Neutrophil (primary cell): ENCODE results near the gene VWA3A.
A peak's percentile ranks its signal among the peaks of the same experiment; 100 is the strongest.

Experiments used
- H3K27ac ChIP-seq: fragments of 200-600 bp; sonication (generic); 2 replicates; pipeline ENCODE4 v1.5.1; 2016; ENCODE audit warnings: mild to moderate bottlenecking, moderate library complexity
- H3K27me3 ChIP-seq: fragments of 200-600 bp; sonication (generic); 2 replicates; pipeline ENCODE4 v1.6.0; 2016; ENCODE audit warnings: mild to moderate bottlenecking
- H3K36me3 ChIP-seq: fragments of 200-600 bp; sonication (generic); 2 replicates; pipeline ENCODE4 v1.5.1; 2017
- H3K4me1 ChIP-seq, 2 experiments: fragments of 200-600 bp in 1 of 2; sonication (generic) in 1 of 2; 1 replicate in 1 of 2; 2 replicates in 1 of 2; pipeline versions ENCODE4 v1.5.1 to v1.6.1; 2013 to 2016; ENCODE audit warnings: low read depth in 1 of 2, low read length in 1 of 2, mild to moderate bottlenecking in 1 of 2, moderate library complexity in 1 of 2; ENCODE audit not compliant: control insufficient read depth in 1 of 2, insufficient read depth in 1 of 2
- H3K4me3 ChIP-seq, 2 experiments: fragments of 200-600 bp in 1 of 2; sonication (generic) in 1 of 2; 1 replicate in 1 of 2; 2 replicates in 1 of 2; pipeline ENCODE4 v1.5.1; 2013 to 2016; ENCODE audit warnings: low read depth in 1 of 2, low read length in 1 of 2, mild to moderate bottlenecking in 1 of 2, moderate library complexity in 1 of 2
- H3K9me3 ChIP-seq: fragments of 200-600 bp; sonication (generic); 2 replicates; pipeline ENCODE4 v1.5.1; 2016
- CTCF ChIP-seq: fragments of 200-600 bp; sonication (generic); IDR thresholded peaks from 2 replicates; pipeline ENCODE4 v1.5.1; 2016; ENCODE audit warnings: antibody characterized with exemption

VWA3A gene

GRCh38 chr16:22183901-22184614 is 91.7 kb downstream of the VWA3A start:
- Histone ChIP-seq H3K27ac (no peak overlapping the region), H3K27me3 (no peaks in the 10 kb centered on the region), H3K36me3 (no peaks in the 10 kb centered on the region), H3K4me3 (no peak overlapping the region), H3K9me3 (no peaks in the 10 kb centered on the region), H3K4me1 (peaks cover 3 to 5% of the 10 kb centered on the region in 2 experiments)
- no peak for TF ChIP-seq CTCF

GRCh38 chr16:22184615-22184968 is 92.3 kb downstream of the VWA3A start:
- H3K4me1 ChIP-seq: peaks cover 9 to 11% of the 10 kb centered on the region in 2 experiments
- no peaks in the 10 kb centered on the region for H3K36me3 ChIP-seq
- H3K27me3 ChIP-seq: no peaks in the 10 kb centered on the region
- TF ChIP-seq CTCF: no peak
- H3K4me3 ChIP-seq: no peak overlapping the region
- no peaks in the 10 kb centered on the region for H3K9me3 ChIP-seq
- no peak overlapping the region for H3K27ac ChIP-seq

GRCh38 chr16:22186517-22186916 is 94.2 kb downstream of the VWA3A start:
- Histone ChIP-seq H3K36me3 (no peaks in the 10 kb centered on the region), H3K27ac (no peak overlapping the region), H3K4me3 (no peak overlapping the region), H3K4me1 (peaks cover 17 to 18% of the 10 kb centered on the region in 2 experiments), H3K27me3 (no peaks in the 10 kb centered on the region), H3K9me3 (no peaks in the 10 kb centered on the region)
- TF ChIP-seq CTCF: no peak

GRCh38 chr16:22188267-22188594 is 95.9 kb downstream of the VWA3A start:
- H3K36me3 ChIP-seq: no peaks in the 10 kb centered on the region
- H3K27me3 ChIP-seq: no peaks in the 10 kb centered on the region
- no peak for TF ChIP-seq CTCF
- no peaks in the 10 kb centered on the region for H3K9me3 ChIP-seq
- H3K4me3 ChIP-seq: no peak overlapping the region
- no peak overlapping the region for H3K27ac ChIP-seq
- peaks cover 28 to 30% of the 10 kb centered on the region in 2 experiments for H3K4me1 ChIP-seq

- Histone ChIP-seq H3K9me3 (no peaks in the 10 kb centered on the region), H3K27me3 (no peaks in the 10 kb centered on the region), H3K4me1 (peaks cover 28 to 30% of the 10 kb centered on the region in 2 experiments), H3K4me3 (peak overlapping the region in 1 of 2 experiments; percentile 87), H3K36me3 (no peaks in the 10 kb centered on the region), H3K27ac (peak overlapping the region; percentile 94)
- TF ChIP-seq CTCF: peak; percentile 67
Measured at GRCh38 chr16:22188595-22189442, 96.5 kb downstream of the VWA3A start.
